H9 (cell line): ENCODE data around the gene EGFL8. TPM values are rescaled to one million over a fixed set of nuclear protein-coding genes. Genes with fewer than 3 reads are reported as not detected.

Source experiments
- DNase-seq: peaks from one replicate; pipeline ENCODE4 v3.0.0-alpha.2; 2017
- H2AFZ ChIP-seq: one replicate; pipeline ENCODE4 v1.6.1; 2013; ENCODE audit warnings: mild to moderate bottlenecking, low read length, control low read depth, moderate library complexity
- H2AK5ac ChIP-seq: 2 replicates; pipeline ENCODE4 v1.6.1; 2013; ENCODE audit warnings: low read length, control low read depth, mixed read lengths; ENCODE audit not compliant: insufficient read length
- H2BK120ac ChIP-seq: one replicate; pipeline ENCODE4 v1.6.1; 2013; ENCODE audit warnings: low read depth, mild to moderate bottlenecking, low read length, control low read depth, inconsistent platforms; ENCODE audit not compliant: poor library complexity, severe bottlenecking
- H2BK12ac ChIP-seq: 2 replicates; pipeline ENCODE4 v1.6.1; 2013; ENCODE audit warnings: low read length, control low read depth, mixed read lengths, low read depth; ENCODE audit not compliant: insufficient read length
- H2BK15ac ChIP-seq: 2 replicates; pipeline ENCODE4 v1.6.1; 2013; ENCODE audit warnings: low read depth, low read length, control low read depth
- H2BK20ac ChIP-seq: one replicate; pipeline ENCODE4 v1.6.1; 2013; ENCODE audit warnings: low read depth, mild to moderate bottlenecking, low read length, control low read depth, inconsistent platforms; ENCODE audit not compliant: poor library complexity, severe bottlenecking
- H2BK5ac ChIP-seq: 2 replicates; pipeline ENCODE4 v1.6.1; 2013; ENCODE audit warnings: low read length, control low read depth, mixed read lengths; ENCODE audit not compliant: insufficient read length
- H3K14ac ChIP-seq: 2 replicates; pipeline ENCODE4 v1.6.1; 2013; ENCODE audit warnings: low read length, control low read depth; ENCODE audit not compliant: insufficient read depth
- H3K18ac ChIP-seq: 2 replicates; pipeline ENCODE4 v1.6.1; 2013; ENCODE audit warnings: low read depth, mild to moderate bottlenecking, mixed read lengths, low read length, control low read depth; ENCODE audit not compliant: insufficient read length
- H3K23ac ChIP-seq: 2 replicates; pipeline ENCODE4 v1.6.1; 2013; ENCODE audit warnings: low read length, control low read depth, mixed read lengths, low read depth; ENCODE audit not compliant: insufficient read length
- H3K23me2 ChIP-seq: 2 replicates; pipeline ENCODE4 v1.6.1; 2013; ENCODE audit warnings: low read depth, mild to moderate bottlenecking, mixed read lengths, low read length, control low read depth; ENCODE audit not compliant: insufficient read length, poor library complexity, severe bottlenecking
- H3K27ac ChIP-seq: 2 replicates; pipeline ENCODE4 v1.5.1; 2013; ENCODE audit warnings: low read length, control low read depth, mixed read lengths, low read depth; ENCODE audit not compliant: insufficient read length
- H3K27me3 ChIP-seq: 2 replicates; pipeline ENCODE4 v1.6.1; 2013; ENCODE audit warnings: low read length, control low read depth, inconsistent platforms; ENCODE audit not compliant: insufficient read depth
- H3K4ac ChIP-seq: 2 replicates; pipeline ENCODE4 v1.6.1; 2013; ENCODE audit warnings: low read depth, mild to moderate bottlenecking, control low read depth, inconsistent platforms, low read length, moderate library complexity
- H3K4me1 ChIP-seq: 2 replicates; pipeline ENCODE4 v1.6.1; 2013; ENCODE audit warnings: low read length, control low read depth, inconsistent platforms; ENCODE audit not compliant: insufficient read depth
- H3K4me2 ChIP-seq: 2 replicates; pipeline ENCODE4 v1.6.1; 2013; ENCODE audit warnings: low read length, control low read depth, mixed read lengths; ENCODE audit not compliant: insufficient read length, insufficient read depth
- H3K56ac ChIP-seq: 2 replicates; pipeline ENCODE4 v1.6.1; 2013; ENCODE audit warnings: low read depth, mild to moderate bottlenecking, mixed read lengths, low read length, control low read depth; ENCODE audit not compliant: insufficient read length
- H3K79me1 ChIP-seq: 2 replicates; pipeline ENCODE4 v1.6.1; 2013; ENCODE audit warnings: low read depth, mild to moderate bottlenecking, moderate library complexity, low read length, control low read depth, inconsistent platforms; ENCODE audit not compliant: insufficient read depth, poor library complexity, severe bottlenecking
- H3K79me2 ChIP-seq: 2 replicates; pipeline ENCODE4 v1.6.1; 2013; ENCODE audit warnings: low read length, control low read depth, inconsistent platforms; ENCODE audit not compliant: insufficient read depth
- H3K9ac ChIP-seq: 2 replicates; pipeline ENCODE4 v1.6.1; 2013; ENCODE audit warnings: low read length, control low read depth, mixed read lengths; ENCODE audit not compliant: insufficient read length; ENCODE audit errors: extremely low read depth
- H3K9me3 ChIP-seq: one replicate; pipeline ENCODE4 v1.6.1; 2013; ENCODE audit warnings: low read depth, low read length, inconsistent platforms; ENCODE audit not compliant: control insufficient read depth
- H3T11ph ChIP-seq: one replicate; pipeline ENCODE4 v1.6.1; 2013; ENCODE audit warnings: mild to moderate bottlenecking, low read length, control low read depth, inconsistent platforms
- H4K20me1 ChIP-seq: one replicate; pipeline ENCODE4 v1.6.1; 2013; ENCODE audit not compliant: control insufficient read depth, insufficient read length, insufficient read depth
- H4K5ac ChIP-seq: 2 replicates; pipeline ENCODE4 v1.6.1; 2013; ENCODE audit warnings: low read depth, mild to moderate bottlenecking, mixed read lengths, low read length, control low read depth; ENCODE audit not compliant: insufficient read length
- H4K8ac ChIP-seq: replicated peaks from 2 replicates; pipeline ENCODE4 v1.6.1; 2013; ENCODE audit warnings: low read length, control low read depth, mixed read lengths, low read depth; ENCODE audit not compliant: insufficient read length
- H4K91ac ChIP-seq: 2 replicates; pipeline ENCODE4 v1.6.1; 2013; ENCODE audit warnings: low read depth, mild to moderate bottlenecking, moderate library complexity, mixed read lengths, low read length, control low read depth; ENCODE audit not compliant: insufficient read length
- H3K27ac Mint-ChIP-seq, 3 experiments: 2 replicates in 2 of 3; 3 replicates in 1 of 3; pipeline ENCODE4 v1.8.0; 2020 to 2021; ENCODE audit warnings: mixed read lengths in 3 of 3, mild to moderate bottlenecking in 1 of 3, moderate library complexity in 1 of 3
- H3K27me3 Mint-ChIP-seq: 2 replicates; pipeline ENCODE4 v1.8.0; 2021; ENCODE audit warnings: low read depth, mild to moderate bottlenecking, moderate library complexity, mixed read lengths
- H3K36me3 Mint-ChIP-seq, 3 experiments: 2 replicates in 2 of 3; 3 replicates in 1 of 3; pipeline ENCODE4 v1.8.0; 2020 to 2021; ENCODE audit warnings: low read depth in 3 of 3, mixed read lengths in 3 of 3; ENCODE audit not compliant: insufficient read depth in 1 of 3
- H3K4me1 Mint-ChIP-seq, 2 experiments: 2 replicates each; pipeline ENCODE4 v1.8.0; 2020; ENCODE audit warnings: mixed read lengths in 2 of 2
- H3K4me3 Mint-ChIP-seq, 2 experiments: 2 replicates in 1 of 2; 3 replicates in 1 of 2; pipeline ENCODE4 v1.8.0; 2020 to 2021; ENCODE audit warnings: mild to moderate bottlenecking in 2 of 2, mixed read lengths in 2 of 2, moderate library complexity in 1 of 2
- H3K9me3 Mint-ChIP-seq, 2 experiments: 2 replicates in 1 of 2; 3 replicates in 1 of 2; pipeline ENCODE4 v1.8.0; 2020; ENCODE audit warnings: mild to moderate bottlenecking in 2 of 2, mixed read lengths in 2 of 2, moderate library complexity in 1 of 2
- CTCF ChIP-seq: fragments of 200-600 bp; sonication (generic); conservative IDR thresholded peaks from 3 replicates; pipeline ENCODE4 v1.8.0; 2021; ENCODE audit warnings: antibody characterized with exemption, mild to moderate bottlenecking
- WGBS: extraction: QIAGEN DNeasy Blood & Tissue Kit; methylation state at CpG from one replicate; pipeline ENCODE4 v1.1.7; 2013; ENCODE audit warnings: missing lambda C conversion rate, low lambda C conversion rate, mixed read lengths; ENCODE audit not compliant: insufficient read length; ENCODE audit errors: extremely low coverage; 5-methylcytosine and 5-hydroxymethylcytosine counted together
- total RNA-seq: library from RNA; stranded (reverse); gene quantifications from 2 replicates; pipeline ENCODE4 v1.2.1, GENCODE V29; 2021

EGFL8 gene
- total RNA-seq, 1 experiment from 2014 or later: 27.2 TPM

GRCh38 chr6:32174416-32174815 is 10.0 kb downstream of the EGFL8 start:
- no peak for TF ChIP-seq CTCF
- H3K27me3 ChIP-seq: no peaks in the 10 kb centered on the region
- DNase-seq: no peak
- H3K4me1 ChIP-seq: peaks cover 7% of the 10 kb centered on the region
- Mint-ChIP-seq H3K4me3 (peak overlapping the region; percentile 83 to 86), H3K27me3 (no peaks in the 10 kb centered on the region), H3K9me3 (no peaks in the 10 kb centered on the region; a peak in 1 of 5 replicates), H3K4me1 (peaks cover 36 to 46% of the 10 kb centered on the region in 2 experiments), H3K36me3 (peaks cover 25 to 34% (median 34%) of the 10 kb centered on the region in 3 experiments; a peak in 6 of 7 replicates), H3K27ac (no peak overlapping the region; a peak in 1 of 7 replicates)
- no peak overlapping the region for H2BK20ac ChIP-seq
- no peak overlapping the region for H3K18ac ChIP-seq
- H2BK5ac ChIP-seq: no peak overlapping the region
- H2AFZ ChIP-seq: no peak overlapping the region
- H3K4me2 ChIP-seq: peak overlapping the region; percentile 83
- H4K5ac ChIP-seq: no peak overlapping the region
- no CpG with 5 or more reads among the region's 1 CpG for WGBS
- H4K91ac ChIP-seq: no peak overlapping the region
- H2AK5ac ChIP-seq: no peak overlapping the region
- H2BK120ac ChIP-seq: no peak overlapping the region
- H3K79me2 ChIP-seq: peaks cover 18% of the 10 kb centered on the region; the same call in 1 of the 2 replicates
- H3K27ac ChIP-seq: no peak overlapping the region
- peaks cover 22% of the 10 kb centered on the region for H3K23me2 ChIP-seq
- no peak overlapping the region for H3K9ac ChIP-seq
- H3K56ac ChIP-seq: no peak overlapping the region
- no peaks in the 10 kb centered on the region for H3K79me1 ChIP-seq
- H3K23ac ChIP-seq: no peak overlapping the region
- no peak overlapping the region for H2BK15ac ChIP-seq
- H4K8ac ChIP-seq: no peak overlapping the region
- no peaks in the 10 kb centered on the region for H4K20me1 ChIP-seq
- H3K9me3 ChIP-seq: no peaks in the 10 kb centered on the region
- no peak overlapping the region for H2BK12ac ChIP-seq
- no peak overlapping the region for H3K4ac ChIP-seq
- no peak overlapping the region for H3K14ac ChIP-seq
- no peak overlapping the region for H3T11ph ChIP-seq
